Astrocyte of the hippocampus (primary cell): ENCODE results near the gene ZFHX2.

Source experiments
- DNase-seq: peaks from one replicate; pipeline ENCODE4 v3.0.0; 2011; ENCODE audit warnings: low read depth, low spot score

Gene ZFHX2

GRCh38 chr14:23572836-23573235 is 21.3 kb upstream of the ZFHX2 start:
- DNase-seq: no peak

- no peak for DNase-seq
These were observed 20.9 kb upstream of the ZFHX2 start for GRCh38 chr14:23572524-23572828.

GRCh38 chr14:23571701-23572523 is 20.3 kb upstream of the ZFHX2 start:
- no peak for DNase-seq

GRCh38 chr14:23570806-23571483 is 19.4 kb upstream of the ZFHX2 start:
- no peak for DNase-seq

GRCh38 chr14:23569443-23570151 is 18.0 kb upstream of the ZFHX2 start:
- no peak for DNase-seq

- peak; percentile 21 for DNase-seq
These were observed 17.2 kb upstream of the ZFHX2 start for GRCh38 chr14:23568600-23569331.

GRCh38 chr14:23568021-23568599 is 16.5 kb upstream of the ZFHX2 start:
- DNase-seq: no peak

- peak; percentile 76 for DNase-seq
These were observed 15.8 kb upstream of the ZFHX2 start, which contains the start of gene AP1G2 for GRCh38 chr14:23567186-23568020. Gene AP1G2 (minus strand): TSS chr14:23567791. CDS start chr14:23567314, 477 bp downstream.

GRCh38 chr14:23566778-23567185 is 15.2 kb upstream of the ZFHX2 start:
- peak; percentile 36 for DNase-seq

- no peak for DNase-seq
These were observed 14.7 kb upstream of the ZFHX2 start for GRCh38 chr14:23566112-23566777.

GRCh38 chr14:23565626-23566025 is 14.1 kb upstream of the ZFHX2 start:
- no peak for DNase-seq

GRCh38 chr14:23564876-23565275 is 13.3 kb upstream of the ZFHX2 start:
- no peak for DNase-seq

GRCh38 chr14:23564181-23564812 is 12.7 kb upstream of the ZFHX2 start:
- no peak for DNase-seq

- DNase-seq: no peak
These were observed 12.1 kb upstream of the ZFHX2 start for GRCh38 chr14:23563473-23564180.

- DNase-seq: peak; percentile 69
These were observed 11.4 kb upstream of the ZFHX2 start for GRCh38 chr14:23562822-23563472.

- DNase-seq: no peak
These were observed 10.6 kb upstream of the ZFHX2 start for GRCh38 chr14:23561873-23562821.

GRCh38 chr14:23561259-23561658 is 9.7 kb upstream of the ZFHX2 start:
- no peak for DNase-seq
